Suprapubic skin (tissue), 3 donors: ENCODE measurements around the gene LY6G6F.

ENCODE experiments used
- POLR2A ChIP-seq, 2 donors: fragments of 450-650 bp; IDR thresholded peaks; one replicate each; pipeline ENCODE4 v1.6.1; 2017; ENCODE audit warnings: antibody characterized with exemption in 2 of 2, mild to moderate bottlenecking in 2 of 2, moderate library complexity in 2 of 2
- TF ChIP-seq, protein P1 (sequence below), 2 donors: fragments of 200-600 bp in 1 of 2; fragments of 450-650 bp in 1 of 2; sonication (generic) in 1 of 2; IDR thresholded peaks; one replicate each; pipeline ENCODE4 v1.5.1; 2016 to 2019; ENCODE audit warnings: antibody characterized with exemption in 2 of 2, mild to moderate bottlenecking in 1 of 2, moderate library complexity in 1 of 2

DNA sequence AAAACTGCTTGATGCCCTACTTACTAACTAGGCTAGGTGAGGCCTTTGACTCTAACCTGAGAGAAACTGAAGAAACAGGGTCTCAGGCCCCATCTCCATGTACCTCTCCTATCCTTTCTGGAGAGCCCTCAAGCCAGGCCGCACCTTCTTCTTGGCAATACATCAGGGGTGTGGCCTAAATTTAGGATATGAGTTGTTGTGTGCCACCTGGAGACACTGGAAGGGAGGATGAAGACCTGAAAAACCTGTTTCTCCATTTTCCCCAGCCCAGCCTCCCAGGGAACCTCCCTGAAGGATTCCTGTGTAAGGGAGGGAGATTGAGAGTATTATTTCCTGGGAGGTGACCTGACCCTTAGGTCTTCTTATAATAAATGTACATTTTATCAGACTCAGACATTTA, 11.6 kb downstream of the LY6G6F start:
- TF ChIP-seq, protein P1, sequence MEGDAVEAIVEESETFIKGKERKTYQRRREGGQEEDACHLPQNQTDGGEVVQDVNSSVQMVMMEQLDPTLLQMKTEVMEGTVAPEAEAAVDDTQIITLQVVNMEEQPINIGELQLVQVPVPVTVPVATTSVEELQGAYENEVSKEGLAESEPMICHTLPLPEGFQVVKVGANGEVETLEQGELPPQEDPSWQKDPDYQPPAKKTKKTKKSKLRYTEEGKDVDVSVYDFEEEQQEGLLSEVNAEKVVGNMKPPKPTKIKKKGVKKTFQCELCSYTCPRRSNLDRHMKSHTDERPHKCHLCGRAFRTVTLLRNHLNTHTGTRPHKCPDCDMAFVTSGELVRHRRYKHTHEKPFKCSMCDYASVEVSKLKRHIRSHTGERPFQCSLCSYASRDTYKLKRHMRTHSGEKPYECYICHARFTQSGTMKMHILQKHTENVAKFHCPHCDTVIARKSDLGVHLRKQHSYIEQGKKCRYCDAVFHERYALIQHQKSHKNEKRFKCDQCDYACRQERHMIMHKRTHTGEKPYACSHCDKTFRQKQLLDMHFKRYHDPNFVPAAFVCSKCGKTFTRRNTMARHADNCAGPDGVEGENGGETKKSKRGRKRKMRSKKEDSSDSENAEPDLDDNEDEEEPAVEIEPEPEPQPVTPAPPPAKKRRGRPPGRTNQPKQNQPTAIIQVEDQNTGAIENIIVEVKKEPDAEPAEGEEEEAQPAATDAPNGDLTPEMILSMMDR (IDR thresholded peaks at IDR 0.05), result no peak
- TF ChIP-seq POLR2A (IDR thresholded peaks at IDR 0.05), result no peak
